Naive thymus-derived CD4-positive, alpha-beta T cell (primary cell): ENCODE results near the gene FHAD1. TPM values are rescaled to one million over a fixed set of nuclear protein-coding genes. Genes with fewer than 3 reads are reported as not detected.

Experiments
- ATAC-seq: fragments of 150-1000 bp; cut with Tn5 transposase; 2 replicates; pipeline ENCODE4 v1.10.0; 2021; ENCODE audit warnings: mild to moderate bottlenecking, moderate library complexity
- CTCF ChIA-PET: fragments of 350-600 bp; sonication (Branson Sonifier 250); formaldehyde crosslinking; loops from one replicate; lab custom pipeline; 2021; ENCODE audit warnings: antibody characterized with exemption; lab: Charles Lee
- POLR2A ChIA-PET: fragments of 350-600 bp; sonication (Branson Sonifier 250); formaldehyde crosslinking; loops from one replicate; lab custom pipeline; 2021; ENCODE audit warnings: antibody characterized with exemption, inconsistent platforms; lab: Charles Lee
- DNase-seq, 9 donors: peaks; one replicate each; pipeline versions ENCODE4 v3.0.0 to v3.0.0-alpha.2; 2020 to 2022; ENCODE audit warnings: mixed read lengths in 1 of 9
- H3K27ac ChIP-seq: one replicate; pipeline ENCODE4 v1.7.0; 2013; ENCODE audit warnings: mild to moderate bottlenecking, low read depth, low read length, moderate library complexity
- H3K27me3 ChIP-seq, 2 donors: one replicate each; pipeline ENCODE4 v1.7.0; 2013; ENCODE audit warnings: low read length in 2 of 2, mild to moderate bottlenecking in 2 of 2, moderate library complexity in 2 of 2; ENCODE audit not compliant: control insufficient read depth in 2 of 2, insufficient read depth in 2 of 2
- H3K36me3 ChIP-seq, 3 experiments: 1 replicate in 2 of 3; 2 replicates in 1 of 3; pipeline ENCODE4 v1.7.0; 2013; ENCODE audit warnings: low read length in 3 of 3, mild to moderate bottlenecking in 3 of 3, moderate library complexity in 1 of 3; ENCODE audit not compliant: insufficient read depth in 3 of 3, control insufficient read depth in 2 of 3
- H3K4me1 ChIP-seq, 2 donors: one replicate each; pipeline ENCODE4 v1.7.0; 2013; ENCODE audit warnings: low read length in 2 of 2, mild to moderate bottlenecking in 2 of 2, moderate library complexity in 1 of 2; ENCODE audit not compliant: control insufficient read depth in 2 of 2, insufficient read depth in 2 of 2
- H3K4me3 ChIP-seq: 2 replicates; pipeline ENCODE4 v1.7.0; 2013; ENCODE audit warnings: mild to moderate bottlenecking, low read length
- H3K9me3 ChIP-seq, 3 experiments: 1 replicate in 2 of 3; 2 replicates in 1 of 3; pipeline ENCODE4 v1.7.0; 2013; ENCODE audit warnings: low read length in 3 of 3; ENCODE audit not compliant: control insufficient read depth in 2 of 3
- H3K27ac Mint-ChIP-seq, 9 donors: one replicate each; pipeline ENCODE4 v1.8.0; 2020 to 2022; ENCODE audit warnings: mixed read lengths in 9 of 9, mild to moderate bottlenecking in 8 of 9, moderate library complexity in 5 of 9, inconsistent platforms in 2 of 9
- H3K27me3 Mint-ChIP-seq, 5 donors: one replicate each; pipeline ENCODE4 v1.8.0; 2021 to 2022; ENCODE audit warnings: mixed read lengths in 5 of 5, mild to moderate bottlenecking in 1 of 5
- H3K36me3 Mint-ChIP-seq, 5 donors: one replicate each; pipeline ENCODE4 v1.8.0; 2020 to 2022; ENCODE audit warnings: mixed read lengths in 5 of 5, mild to moderate bottlenecking in 3 of 5, inconsistent platforms in 1 of 5
- H3K4me1 Mint-ChIP-seq, 7 donors: one replicate each; pipeline ENCODE4 v1.8.0; 2020 to 2022; ENCODE audit warnings: mixed read lengths in 7 of 7, mild to moderate bottlenecking in 3 of 7, inconsistent platforms in 1 of 7
- H3K4me3 Mint-ChIP-seq, 10 donors: one replicate each; pipeline ENCODE4 v1.8.0; 2020 to 2022; ENCODE audit warnings: mild to moderate bottlenecking in 10 of 10, mixed read lengths in 10 of 10, moderate library complexity in 6 of 10, inconsistent platforms in 2 of 10
- H3K9me3 Mint-ChIP-seq, 11 donors: one replicate each; pipeline ENCODE4 v1.8.0; 2020 to 2022; ENCODE audit warnings: mixed read lengths in 11 of 11, mild to moderate bottlenecking in 4 of 11, inconsistent platforms in 1 of 11, moderate library complexity in 1 of 11
- intact Hi-C, 2 donors: fragments of 100-400 bp; cut with micrococcal nuclease; formaldehyde crosslinking; loops; one replicate each; pipeline ENCODE4 v1.15.1; 2023
- polyA plus RNA-seq, 2 donors: library from polyadenylated mRNA; unstranded; fragments of 300-500 nt; fragmentation: Illumina TruSeq; gene quantifications; one replicate each; pipeline ENCODE4 v1.2.3, GENCODE V29; 2021
- total RNA-seq, 6 experiments: library from RNA in 5 of 6; stranded (reverse) in 5 of 6; gene quantifications; 1 replicate in 5 of 6; 2 replicates in 1 of 6; pipeline ENCODE4 v1.2.3 and lab custom pipeline; 2021 to 2026

FHAD1 gene
- total and polyA plus RNA-seq, 7 experiments from 2014 or later, result 0.19 to 1.1 TPM; not detected in 5

DNA sequence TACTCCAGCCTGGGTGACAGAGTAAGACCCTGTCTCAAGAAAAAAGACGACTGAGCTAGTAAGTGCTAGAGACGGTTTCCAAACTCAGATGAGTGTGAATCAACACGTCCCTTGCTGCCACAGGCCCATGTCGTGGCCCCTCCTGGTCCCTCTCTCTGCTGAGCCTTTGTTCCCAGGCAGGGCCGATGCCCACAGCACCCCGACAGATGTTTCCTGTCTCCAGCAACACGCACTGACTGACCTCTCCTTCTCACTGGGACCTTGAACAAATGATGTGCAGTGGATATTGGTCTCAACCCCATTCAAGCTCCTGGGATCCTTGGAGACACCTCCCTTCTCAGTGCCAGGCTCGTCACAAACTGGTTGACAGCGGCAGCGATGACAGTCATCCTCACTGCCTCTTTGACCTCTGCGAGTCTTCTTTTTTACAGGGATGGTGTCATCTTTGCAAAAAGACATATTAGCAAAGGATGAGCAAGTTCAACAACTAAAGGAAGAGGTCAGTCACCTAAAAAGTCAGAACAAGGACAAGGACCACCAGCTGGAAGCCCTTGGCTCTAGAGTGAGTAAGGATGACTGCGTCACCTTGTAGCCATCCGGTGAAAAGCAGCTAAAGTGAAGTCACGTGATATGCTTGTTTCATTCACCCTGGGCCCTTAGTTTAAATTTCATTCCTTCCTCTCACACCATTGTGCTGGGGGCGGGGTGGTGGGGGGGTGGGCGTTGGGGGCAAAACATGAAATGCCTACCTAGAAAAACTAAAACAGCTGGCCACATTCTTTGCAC, 65.8 kb downstream of the FHAD1 start:
- H3K4me3 Mint-ChIP-seq, result no peak overlapping the region
- Histone ChIP-seq H3K27ac (no peak overlapping the region), H3K4me1 (no peaks in the 10 kb centered on the region), H3K4me3 (no peak overlapping the region), H3K27me3 (no peaks in the 10 kb centered on the region), H3K9me3 (no peaks in the 10 kb centered on the region), H3K36me3 (no peaks in the 10 kb centered on the region)
- POLR2A ChIA-PET, result no interaction called here
- H3K36me3 Mint-ChIP-seq, result no peaks in the 10 kb centered on the region
- peaks cover 0 to 11% (median 4%) of the 10 kb centered on the region in 5 donors for H3K27me3 Mint-ChIP-seq
- H3K27ac Mint-ChIP-seq, result no peak overlapping the region
- H3K4me1 Mint-ChIP-seq, result peaks cover 0 to 3% (median 0%) of the 10 kb centered on the region in 7 donors
- peaks cover 0 to 4% (median 0%) of the 10 kb centered on the region in 11 donors for H3K9me3 Mint-ChIP-seq
- CTCF ChIA-PET, result interaction anchor here (1.4 to 2.5 kb wide), 2 partner anchors 11 to 184 kb away, joined by 3 to 8 read pairs; no protein-coding TSS in a partner anchor
- DNase-seq (no peak), ATAC-seq (no peak)
- intact Hi-C loops, result no loop called here

- intact Hi-C loops, result no loop called here
- Mint-ChIP-seq H3K4me1 (peaks cover 0 to 3% (median 0%) of the 10 kb centered on the region in 7 donors), H3K9me3 (peaks cover 0 to 4% (median 0%) of the 10 kb centered on the region in 11 donors), H3K27ac (no peak overlapping the region), H3K27me3 (peaks cover 0 to 11% (median 4%) of the 10 kb centered on the region in 5 donors), H3K4me3 (no peak overlapping the region), H3K36me3 (no peaks in the 10 kb centered on the region)
- H3K36me3 ChIP-seq, result no peaks in the 10 kb centered on the region
- H3K4me1 ChIP-seq, result no peaks in the 10 kb centered on the region
- ChIA-PET POLR2A (no interaction called here), CTCF (interaction anchor here (0.6 kb wide), 1 partner anchor 968 kb away, joined by 9 read pairs; no protein-coding TSS in a partner anchor)
- H3K4me3 ChIP-seq, result no peak overlapping the region
- H3K27ac ChIP-seq, result no peak overlapping the region
- H3K9me3 ChIP-seq, result no peaks in the 10 kb centered on the region
- H3K27me3 ChIP-seq, result no peaks in the 10 kb centered on the region
- DNase-seq, result no peak
- ATAC-seq, result peak; percentile 20
Measured at GRCh38 chr1:15314328-15315281, 67.6 kb downstream of the FHAD1 start.

DNA sequence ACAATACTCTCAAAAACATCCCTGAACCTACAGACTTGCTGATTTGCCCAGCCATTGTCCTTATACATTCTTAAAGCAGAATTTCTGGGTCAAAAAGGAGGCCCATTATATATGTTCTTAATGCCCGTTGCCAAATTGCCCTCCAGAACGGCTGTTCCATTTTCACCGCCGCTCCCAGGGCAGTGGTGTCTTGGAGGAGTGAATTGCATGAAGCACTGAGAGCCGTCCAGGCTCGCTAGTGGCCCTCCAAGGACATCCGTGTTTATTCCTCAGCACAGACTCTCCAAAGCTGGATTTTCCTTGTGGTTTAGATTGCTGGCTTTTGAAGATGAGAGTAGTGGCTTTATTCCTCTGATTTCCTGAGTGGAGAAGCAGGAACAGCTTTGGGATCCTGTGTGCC, 68.8 kb downstream of the FHAD1 start:
- no peak overlapping the region for H3K27ac ChIP-seq
- H3K36me3 Mint-ChIP-seq, result no peaks in the 10 kb centered on the region
- no peak for ATAC-seq
- no peak for DNase-seq
- no peaks in the 10 kb centered on the region for H3K4me1 ChIP-seq
- peaks cover 0 to 13% (median 7%) of the 10 kb centered on the region in 11 donors for H3K9me3 Mint-ChIP-seq
- no peaks in the 10 kb centered on the region for H3K27me3 ChIP-seq
- no peak overlapping the region for H3K27ac Mint-ChIP-seq
- POLR2A ChIA-PET, result no interaction called here
- no peaks in the 10 kb centered on the region for H3K9me3 ChIP-seq
- no peak overlapping the region for H3K4me3 Mint-ChIP-seq
- peaks cover 0 to 18% (median 4%) of the 10 kb centered on the region in 5 donors for H3K27me3 Mint-ChIP-seq
- intact Hi-C loops, result no loop called here
- CTCF ChIA-PET, result no interaction called here
- H3K4me1 Mint-ChIP-seq, result peaks cover 0 to 3% (median 0%) of the 10 kb centered on the region in 7 donors
- no peaks in the 10 kb centered on the region for H3K36me3 ChIP-seq
- H3K4me3 ChIP-seq, result no peak overlapping the region

DNA sequence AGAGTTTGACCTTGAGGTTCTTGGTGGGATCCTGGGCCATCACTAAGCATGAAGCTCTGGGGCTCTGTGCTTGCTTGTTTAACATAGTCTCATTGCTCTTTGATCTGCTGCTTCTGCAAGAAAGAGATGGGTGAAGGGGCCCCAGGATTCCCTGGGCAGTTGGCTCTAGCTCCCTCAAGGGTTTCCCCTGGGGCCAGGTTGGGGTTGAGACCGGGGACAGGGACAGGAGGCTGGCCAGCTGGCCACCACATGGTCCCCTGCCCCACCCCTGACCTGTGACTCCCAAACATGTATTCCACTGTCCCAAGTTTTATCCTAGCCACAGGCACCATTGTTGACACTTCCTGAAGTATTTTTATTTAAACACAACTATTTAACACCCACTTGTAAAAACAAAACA, 69.5 kb downstream of the FHAD1 start:
- H3K4me3 ChIP-seq, result no peak overlapping the region
- Mint-ChIP-seq H3K27me3 (peaks cover 0 to 23% (median 4%) of the 10 kb centered on the region in 5 donors), H3K9me3 (peaks cover 0 to 13% (median 7%) of the 10 kb centered on the region in 11 donors)

DNA sequence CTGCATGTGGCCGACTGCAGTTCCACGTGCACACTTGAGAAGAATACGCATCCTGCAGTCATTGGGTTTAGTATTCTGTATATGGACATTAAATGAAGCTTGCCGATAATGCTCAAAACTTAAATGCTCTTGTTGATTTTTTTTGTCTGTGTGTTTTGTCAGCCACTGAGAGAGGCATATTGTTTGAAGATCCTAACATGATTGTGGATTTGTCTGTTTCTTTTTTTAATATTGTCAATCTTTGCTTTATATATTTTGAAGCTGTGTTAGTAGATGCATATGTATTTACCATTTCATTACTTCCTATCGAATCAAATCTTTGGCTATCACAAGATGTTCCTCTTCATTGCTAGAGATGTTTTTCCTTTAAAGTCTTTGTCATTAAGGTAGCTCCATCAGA, 73.2 kb downstream of the FHAD1 start:
- intact Hi-C loops, result loop anchor here in 1 of 2 donors (5.0 kb wide), 2 partner anchors 42 to 182 kb away; no protein-coding TSS in a partner anchor
- Histone ChIP-seq H3K4me1 (no peaks in the 10 kb centered on the region), H3K27ac (no peak overlapping the region), H3K4me3 (no peak overlapping the region), H3K27me3 (no peaks in the 10 kb centered on the region), H3K36me3 (no peaks in the 10 kb centered on the region), H3K9me3 (no peaks in the 10 kb centered on the region)
- DNase-seq, result no peak
- ATAC-seq, result no peak
- H3K4me3 Mint-ChIP-seq, result no peak overlapping the region
- CTCF ChIA-PET, result interaction anchor here (1.7 kb wide), 1 partner anchor 111 kb away, joined by 8 read pairs; no protein-coding TSS in a partner anchor
- no peaks in the 10 kb centered on the region for H3K36me3 Mint-ChIP-seq
- peaks cover 0 to 13% (median 3%) of the 10 kb centered on the region in 11 donors for H3K9me3 Mint-ChIP-seq
- H3K27me3 Mint-ChIP-seq, result peaks cover 0 to 25% (median 4%) of the 10 kb centered on the region in 5 donors
- peaks cover 0 to 6% (median 0%) of the 10 kb centered on the region in 7 donors for H3K4me1 Mint-ChIP-seq
- no peak overlapping the region for H3K27ac Mint-ChIP-seq
- POLR2A ChIA-PET, result no interaction called here

More for the DNA sequence above, 69.5 kb downstream of the FHAD1 start:
- Histone ChIP-seq H3K27ac (no peak overlapping the region), H3K27me3 (no peaks in the 10 kb centered on the region), H3K9me3 (no peaks in the 10 kb centered on the region), H3K36me3 (no peaks in the 10 kb centered on the region), H3K4me1 (no peaks in the 10 kb centered on the region)
- ATAC-seq, result no peak
- intact Hi-C loops, result no loop called here
- Mint-ChIP-seq H3K27ac (no peak overlapping the region), H3K4me3 (no peak overlapping the region), H3K36me3 (no peaks in the 10 kb centered on the region), H3K4me1 (peaks cover 0 to 3% (median 0%) of the 10 kb centered on the region in 7 donors)
- no peak for DNase-seq
- POLR2A ChIA-PET, result no interaction called here
- CTCF ChIA-PET, result no interaction called here

GRCh38 chr1:15321601-15322000, 74.6 kb downstream of the FHAD1 start:
- Mint-ChIP-seq H3K27me3 (peaks cover 0 to 23% (median 6%) of the 10 kb centered on the region in 5 donors), H3K9me3 (peaks cover 0 to 13% (median 3%) of the 10 kb centered on the region in 11 donors), H3K27ac (no peak overlapping the region), H3K4me1 (peaks cover 0 to 7% (median 0%) of the 10 kb centered on the region in 7 donors), H3K4me3 (no peak overlapping the region), H3K36me3 (no peaks in the 10 kb centered on the region)
- Histone ChIP-seq H3K9me3 (no peaks in the 10 kb centered on the region), H3K4me1 (no peaks in the 10 kb centered on the region), H3K27ac (no peak overlapping the region), H3K4me3 (no peak overlapping the region), H3K27me3 (no peaks in the 10 kb centered on the region), H3K36me3 (no peaks in the 10 kb centered on the region)
- no peak for ATAC-seq
- ChIA-PET POLR2A (no interaction called here), CTCF (no interaction called here)
- no peak for DNase-seq
- intact Hi-C loops, result loop anchor here in 1 of 2 donors (5.0 kb wide), 2 partner anchors 41 to 181 kb away; no protein-coding TSS in a partner anchor
